Tibial nerve (tissue), 3 donors: Measurements from ENCODE around the gene ELP4.

ENCODE experiments used
- POLR2A ChIP-seq, 2 donors: fragments of 450-650 bp; IDR thresholded peaks; one replicate each; pipeline ENCODE4 v1.6.1; 2017; ENCODE audit warnings: antibody characterized with exemption in 2 of 2, mild to moderate bottlenecking in 2 of 2, moderate library complexity in 2 of 2
- TF ChIP-seq, protein P1 (sequence below), 5 experiments: fragments of 200-600 bp in 3 of 5; fragments of 450-650 bp in 2 of 5; sonication (generic) in 3 of 5; IDR thresholded peaks; one replicate each; pipeline ENCODE4 v1.5.1; 2016 to 2019; ENCODE audit warnings: antibody characterized with exemption in 5 of 5, mild to moderate bottlenecking in 3 of 5, moderate library complexity in 2 of 5

DNA sequence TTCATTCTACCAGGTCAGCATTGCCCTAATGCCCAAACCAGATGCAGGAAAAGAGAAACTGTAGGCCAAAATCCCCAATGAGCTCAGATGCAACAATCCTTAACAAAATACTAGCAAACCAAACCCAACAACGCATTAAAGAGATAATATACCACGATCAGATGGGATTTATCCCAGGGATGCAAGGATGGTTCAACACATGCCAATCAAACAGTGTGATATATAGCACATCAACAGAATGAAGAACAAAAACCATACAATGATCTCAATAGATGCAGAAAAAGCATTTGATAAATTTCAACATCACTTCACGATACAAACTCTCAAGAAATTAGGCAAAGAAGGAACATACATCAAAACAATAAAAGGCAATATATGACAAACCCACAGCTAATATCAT, 45.1 kb upstream of the ELP4 start:
- TF ChIP-seq, protein P1, sequence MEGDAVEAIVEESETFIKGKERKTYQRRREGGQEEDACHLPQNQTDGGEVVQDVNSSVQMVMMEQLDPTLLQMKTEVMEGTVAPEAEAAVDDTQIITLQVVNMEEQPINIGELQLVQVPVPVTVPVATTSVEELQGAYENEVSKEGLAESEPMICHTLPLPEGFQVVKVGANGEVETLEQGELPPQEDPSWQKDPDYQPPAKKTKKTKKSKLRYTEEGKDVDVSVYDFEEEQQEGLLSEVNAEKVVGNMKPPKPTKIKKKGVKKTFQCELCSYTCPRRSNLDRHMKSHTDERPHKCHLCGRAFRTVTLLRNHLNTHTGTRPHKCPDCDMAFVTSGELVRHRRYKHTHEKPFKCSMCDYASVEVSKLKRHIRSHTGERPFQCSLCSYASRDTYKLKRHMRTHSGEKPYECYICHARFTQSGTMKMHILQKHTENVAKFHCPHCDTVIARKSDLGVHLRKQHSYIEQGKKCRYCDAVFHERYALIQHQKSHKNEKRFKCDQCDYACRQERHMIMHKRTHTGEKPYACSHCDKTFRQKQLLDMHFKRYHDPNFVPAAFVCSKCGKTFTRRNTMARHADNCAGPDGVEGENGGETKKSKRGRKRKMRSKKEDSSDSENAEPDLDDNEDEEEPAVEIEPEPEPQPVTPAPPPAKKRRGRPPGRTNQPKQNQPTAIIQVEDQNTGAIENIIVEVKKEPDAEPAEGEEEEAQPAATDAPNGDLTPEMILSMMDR (IDR thresholded peaks at IDR 0.05), result no peak
- no peak for TF ChIP-seq POLR2A (IDR thresholded peaks at IDR 0.05)
